ENCODE data around the gene PKN1. TPM values are rescaled to one million over a fixed set of nuclear protein-coding genes. Genes with fewer than 3 reads are reported as not detected.

The PKN1 gene
- total and polyA plus RNA-seq, 7 donors = 40.7 to 136 (median 69.2) TPM

DNA sequence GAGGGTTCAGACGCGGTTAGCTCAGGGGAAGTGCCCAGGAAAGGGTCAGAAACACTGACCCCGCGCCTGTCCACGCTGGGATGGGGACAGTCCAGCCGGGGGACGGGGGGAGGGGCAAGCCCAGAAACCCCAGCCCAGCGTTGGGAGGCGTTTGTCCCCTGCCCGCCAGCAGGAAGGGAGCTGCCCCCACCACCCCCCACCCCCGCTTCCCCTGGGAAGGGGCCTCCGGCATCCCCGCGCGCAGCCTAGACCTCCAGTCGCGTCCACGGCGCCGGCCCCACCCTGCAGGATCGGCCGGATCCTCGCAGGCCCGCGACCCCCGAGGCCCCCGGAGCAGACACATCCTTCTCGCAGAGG is 62.5 kb downstream of the PKN1 start:
- DNase-seq = no peak
- intact Hi-C loops (cut with DNase I) = no loop called here

DNA sequence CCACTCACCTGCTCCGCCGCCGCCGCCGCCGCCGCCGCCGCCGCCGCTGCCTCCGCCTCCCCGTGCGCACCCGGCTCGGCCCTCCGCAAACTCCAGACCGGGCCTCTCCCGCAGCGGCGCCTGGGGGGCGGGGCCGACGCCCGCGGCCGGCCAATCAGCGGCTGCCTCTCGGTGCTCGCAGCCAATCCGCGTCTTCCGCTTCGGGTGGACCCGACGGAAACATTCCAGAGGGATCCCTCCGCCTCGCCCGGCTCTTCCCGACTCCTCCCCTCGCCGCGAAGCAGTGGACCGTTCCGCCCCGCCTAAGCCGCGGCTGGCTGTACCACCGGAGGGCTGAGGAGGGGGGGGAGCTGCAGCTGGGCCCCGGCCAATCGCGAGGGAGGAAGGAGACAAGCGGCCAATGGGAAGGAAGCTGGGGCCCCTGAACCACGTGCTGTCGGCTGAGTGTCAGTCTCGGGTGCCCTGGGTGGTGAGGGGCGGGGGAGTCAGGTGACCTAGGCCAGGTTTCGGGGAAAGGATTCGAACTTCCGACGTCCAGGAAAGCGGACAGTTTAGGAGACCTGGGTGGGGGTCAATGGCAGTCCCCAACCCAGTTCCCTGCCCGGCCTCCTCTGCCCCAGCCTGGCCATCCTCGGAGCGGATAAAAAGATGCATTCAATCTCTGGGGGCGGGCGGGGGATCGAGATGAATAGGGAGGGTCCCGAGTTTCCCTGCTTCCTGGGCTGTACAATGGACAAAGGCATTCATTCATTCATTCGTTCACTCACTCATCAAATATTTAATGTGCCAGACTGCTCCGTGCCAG is 63.1 kb downstream of the PKN1 start, which contains the start of gene GIPC1:
Gene GIPC1, minus strand, starts transcription at position 99 of the 805 bp plus-strand sequence. CDS start 13,151 bp downstream, outside the sequence.
- 2 to 4% (median 3%) methylated on average over 39 to 71 of the region's 71 CpGs for WGBS, 3 donors
- TF ChIP-seq, protein P1, sequence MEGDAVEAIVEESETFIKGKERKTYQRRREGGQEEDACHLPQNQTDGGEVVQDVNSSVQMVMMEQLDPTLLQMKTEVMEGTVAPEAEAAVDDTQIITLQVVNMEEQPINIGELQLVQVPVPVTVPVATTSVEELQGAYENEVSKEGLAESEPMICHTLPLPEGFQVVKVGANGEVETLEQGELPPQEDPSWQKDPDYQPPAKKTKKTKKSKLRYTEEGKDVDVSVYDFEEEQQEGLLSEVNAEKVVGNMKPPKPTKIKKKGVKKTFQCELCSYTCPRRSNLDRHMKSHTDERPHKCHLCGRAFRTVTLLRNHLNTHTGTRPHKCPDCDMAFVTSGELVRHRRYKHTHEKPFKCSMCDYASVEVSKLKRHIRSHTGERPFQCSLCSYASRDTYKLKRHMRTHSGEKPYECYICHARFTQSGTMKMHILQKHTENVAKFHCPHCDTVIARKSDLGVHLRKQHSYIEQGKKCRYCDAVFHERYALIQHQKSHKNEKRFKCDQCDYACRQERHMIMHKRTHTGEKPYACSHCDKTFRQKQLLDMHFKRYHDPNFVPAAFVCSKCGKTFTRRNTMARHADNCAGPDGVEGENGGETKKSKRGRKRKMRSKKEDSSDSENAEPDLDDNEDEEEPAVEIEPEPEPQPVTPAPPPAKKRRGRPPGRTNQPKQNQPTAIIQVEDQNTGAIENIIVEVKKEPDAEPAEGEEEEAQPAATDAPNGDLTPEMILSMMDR (IDR thresholded peaks at IDR 0.05) = no peak
- Histone ChIP-seq H3K9me3 (no peaks in the 10 kb centered on the region), H3K27ac (peak within 1 kb of the TSS; percentile 37), H3K27me3 (ENCODE audit: insufficient read depth in 3 of 3, low read length in 2 of 3) (no peaks in the 10 kb centered on the region), H3K4me3 (peak within 1 kb of the TSS; percentile 84), H3K36me3 (ENCODE audit: insufficient read depth in 1 of 2, low read depth in 1 of 2) (peaks cover 0 to 6% of the 10 kb centered on the region in 2 donors), H3K4me1 (peaks cover 11% of the 10 kb centered on the region)
- DNase-seq (peak; percentile 97 to 98), ATAC-seq (peak; percentile 97 to 98 (median 97))
- intact Hi-C loops (cut with DNase I) = no loop called here

More for the DNA sequence above, 62.5 kb downstream of the PKN1 start:
- H3K4me1 ChIP-seq = peaks cover 11% of the 10 kb centered on the region
- TF ChIP-seq, protein P1 (IDR thresholded peaks at IDR 0.05) = no peak
- peaks cover 0 to 10% of the 10 kb centered on the region in 2 donors for H3K36me3 ChIP-seq (ENCODE audit: insufficient read depth in 1 of 2, low read depth in 1 of 2)
- H3K9me3 ChIP-seq = no peaks in the 10 kb centered on the region
- peak overlapping the region; percentile 37 for H3K27ac ChIP-seq
- ATAC-seq = peak in 3 of 4 donors; percentile 0 to 6 (median 2)
- peak overlapping the region; percentile 84 for H3K4me3 ChIP-seq
- no peaks in the 10 kb centered on the region for H3K27me3 ChIP-seq (ENCODE audit: insufficient read depth in 3 of 3, low read length in 2 of 3)
- 1% methylated on average over 10 to 28 of the region's 28 CpGs for WGBS, 3 donors

DNA sequence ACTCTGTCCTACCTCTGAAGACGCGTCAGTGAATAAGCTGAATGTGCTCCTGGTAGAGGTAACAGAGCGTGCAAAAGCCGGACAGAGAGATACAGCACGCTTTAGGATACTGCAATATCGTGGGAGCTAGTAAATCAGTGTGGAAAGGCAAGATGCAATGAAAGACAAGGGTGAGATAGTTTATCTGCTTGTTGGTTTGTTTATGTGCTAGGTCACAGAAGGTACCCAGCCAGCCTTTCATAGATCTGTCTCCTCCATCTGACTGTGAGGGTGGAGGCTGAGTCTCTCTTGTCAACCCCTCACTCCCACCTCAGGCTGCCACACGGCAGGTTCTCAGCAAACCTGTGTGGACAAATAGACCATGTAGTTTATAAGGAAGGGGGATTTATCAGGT is 63.7 kb downstream of the PKN1 start:
- intact Hi-C loops (cut with DNase I) = no loop called here
- TF ChIP-seq, protein P1 (IDR thresholded peaks at IDR 0.05) = no peak
- ATAC-seq (peak in 1 of 4 donors; percentile 4), DNase-seq (no peak)
- WGBS, 3 donors = 31 to 47% (median 37%) methylated on average over 7 of the region's 7 CpGs
- peaks cover 11% of the 10 kb centered on the region for H3K4me1 ChIP-seq
- no peaks in the 10 kb centered on the region for H3K9me3 ChIP-seq
- peak overlapping the region; percentile 37 for H3K27ac ChIP-seq
- H3K27me3 ChIP-seq (ENCODE audit: insufficient read depth in 3 of 3, low read length in 2 of 3) = no peaks in the 10 kb centered on the region
- peak overlapping the region; percentile 84 for H3K4me3 ChIP-seq
- no peaks in the 10 kb centered on the region for H3K36me3 ChIP-seq (ENCODE audit: insufficient read depth in 1 of 2, low read depth in 1 of 2)

DNA sequence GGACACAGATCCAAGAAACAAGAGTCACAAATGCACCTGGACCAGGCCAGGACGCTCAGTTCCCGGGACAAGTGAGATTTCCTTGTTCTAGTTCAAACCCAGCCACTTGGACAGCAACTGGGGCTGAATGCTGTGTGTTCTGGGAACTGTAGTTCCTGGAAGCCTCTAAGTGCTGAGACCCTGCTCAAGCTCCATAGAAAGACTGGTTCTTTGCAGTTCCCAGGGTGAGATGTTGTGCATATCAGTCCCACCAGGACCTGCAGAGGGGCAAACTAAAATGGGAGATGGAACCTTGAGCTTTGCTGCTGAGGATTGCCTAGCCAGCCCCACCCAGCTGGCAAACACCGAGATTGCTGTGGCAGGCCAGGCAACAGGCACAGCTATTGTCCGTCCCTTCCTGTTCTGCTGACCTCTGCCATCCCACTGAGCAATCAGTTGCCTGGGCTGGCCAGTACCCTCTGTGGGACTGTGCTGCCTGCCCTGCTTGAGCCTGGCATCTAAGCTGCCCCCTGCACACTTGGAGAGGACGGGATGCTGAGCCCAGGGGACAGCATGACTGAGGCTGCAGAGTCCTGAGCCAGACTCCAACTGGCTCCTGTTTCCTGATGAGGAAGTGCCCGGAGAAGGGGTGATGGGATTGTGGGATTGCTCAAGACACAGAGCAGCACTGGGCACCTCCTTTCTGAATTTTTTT is 64.3 kb downstream of the PKN1 start:
- no peak for ATAC-seq

More for the DNA sequence above, 64.3 kb downstream of the PKN1 start:
- Histone ChIP-seq H3K27me3 (ENCODE audit: insufficient read depth in 3 of 3, low read length in 2 of 3) (no peaks in the 10 kb centered on the region), H3K36me3 (ENCODE audit: insufficient read depth in 1 of 2, low read depth in 1 of 2) (no peaks in the 10 kb centered on the region), H3K27ac (peak overlapping the region; percentile 37), H3K4me3 (no peak overlapping the region), H3K9me3 (no peaks in the 10 kb centered on the region), H3K4me1 (peaks cover 11% of the 10 kb centered on the region)
- intact Hi-C loops (cut with DNase I) = no loop called here
- DNase-seq = peak in 1 of 2 donors; percentile 36
- TF ChIP-seq, protein P1 (IDR thresholded peaks at IDR 0.05) = no peak
- 29 to 43% (median 38%) methylated on average over 6 of the region's 6 CpGs for WGBS, 3 donors
